H1 (cell line): Measurements from ENCODE around the gene RPL39L. TPM values are rescaled to one million over a fixed set of nuclear protein-coding genes. Genes with fewer than 3 reads are reported as not detected.

Experiments used
- CTCF ChIA-PET: fragments of 300-600 bp; sonication (Branson Sonifier 250); formaldehyde crosslinking; loops from one replicate; lab custom pipeline; 2021; ENCODE audit not compliant: partially characterized antibody; lab: Charles Lee
- POLR2A ChIA-PET: fragments of 300-600 bp; sonication (Branson Sonifier 250); formaldehyde crosslinking; loops from one replicate; lab custom pipeline; 2021; ENCODE audit warnings: inconsistent platforms; ENCODE audit not compliant: partially characterized antibody; lab: Charles Lee
- DNase-seq, 2 experiments: peaks; one replicate each; pipeline versions ENCODE4 v3.0.0 to v3.0.0-alpha.2; 2010 to 2022; ENCODE audit warnings: low spot score in 2 of 2, low read depth in 1 of 2, mixed read lengths in 1 of 2
- FAIRE-seq: peaks from 2 replicates; lab custom pipeline; 2011; peaks lifted over from hg19 to GRCh38; lab: Jason Lieb, UNC
- H2AFZ ChIP-seq: 2 replicates; pipeline ENCODE4 v1.8.1; 2012; ENCODE audit warnings: low read length, inconsistent platforms
- H2AK5ac ChIP-seq: 2 replicates; pipeline ENCODE4 v1.6.1; 2013; ENCODE audit warnings: low read depth, low read length
- H2BK120ac ChIP-seq: replicated peaks from 2 replicates; pipeline ENCODE3; 2013; ENCODE audit warnings: low read depth, low read length, inconsistent platforms
- H2BK12ac ChIP-seq: 2 replicates; pipeline ENCODE4 v1.6.1; 2013; ENCODE audit warnings: low read depth, low read length
- H2BK15ac ChIP-seq: 2 replicates; pipeline ENCODE4 v1.6.1; 2013; ENCODE audit warnings: low read length
- H2BK20ac ChIP-seq: 2 replicates; pipeline ENCODE4 v1.6.1; 2013; ENCODE audit warnings: low read length
- H2BK5ac ChIP-seq: 2 replicates; pipeline ENCODE4 v1.6.1; 2013; ENCODE audit warnings: low read depth, low read length
- H3K14ac ChIP-seq: 2 replicates; pipeline ENCODE4 v1.6.1; 2013; ENCODE audit warnings: inconsistent platforms; ENCODE audit not compliant: insufficient read length
- H3K18ac ChIP-seq: 2 replicates; pipeline ENCODE4 v1.6.1; 2013; ENCODE audit warnings: low read length; ENCODE audit errors: extremely low read depth
- H3K23ac ChIP-seq: 2 replicates; pipeline ENCODE4 v1.6.1; 2013; ENCODE audit warnings: inconsistent platforms; ENCODE audit not compliant: insufficient read length
- H3K23me2 ChIP-seq: 2 replicates; pipeline ENCODE4 v1.6.1; 2013; ENCODE audit warnings: low read depth, low read length
- H3K27ac ChIP-seq: 2 replicates; pipeline ENCODE4 v1.6.1; 2011; ENCODE audit warnings: low read depth, low read length, inconsistent platforms
- H3K27me3 ChIP-seq, 4 experiments: replicated peaks in 1 of 4; 1 replicate in 1 of 4; 2 replicates in 3 of 4; pipeline versions ENCODE4 v1.6.1 to v1.8.1; 2011 to 2013; ENCODE audit warnings: low read length in 3 of 4, mild to moderate bottlenecking in 3 of 4, inconsistent platforms in 2 of 4, mixed read lengths in 2 of 4, moderate library complexity in 1 of 4; ENCODE audit not compliant: control insufficient read depth in 3 of 4, insufficient read depth in 3 of 4; ENCODE audit errors: extremely low read depth in 1 of 4
- H3K36me3 ChIP-seq, 4 experiments: 2 replicates each; pipeline versions ENCODE4 v1.6.1 to v1.8.1; 2011 to 2013; ENCODE audit warnings: mild to moderate bottlenecking in 4 of 4, low read length in 3 of 4, moderate library complexity in 2 of 4, control low read depth in 1 of 4, inconsistent platforms in 1 of 4; ENCODE audit not compliant: insufficient read depth in 4 of 4, control insufficient read depth in 2 of 4
- H3K4ac ChIP-seq: replicated peaks from 2 replicates; pipeline ENCODE3; 2013; ENCODE audit warnings: low read length, low read depth, mixed read lengths, inconsistent platforms; ENCODE audit not compliant: insufficient read length
- H3K4me1 ChIP-seq, 4 experiments: replicated peaks in 1 of 4; 1 replicate in 1 of 4; 2 replicates in 3 of 4; pipeline versions ENCODE4 v1.6.1 to v1.8.1; 2011 to 2013; ENCODE audit warnings: low read length in 3 of 4, inconsistent platforms in 2 of 4, mixed read lengths in 1 of 4; ENCODE audit not compliant: insufficient read depth in 4 of 4, control insufficient read depth in 3 of 4
- H3K4me2 ChIP-seq, 2 experiments: 2 replicates each; pipeline versions ENCODE4 v1.6.1 to v1.8.1; 2011 to 2013; ENCODE audit warnings: low read depth in 2 of 2, low read length in 2 of 2, control low read depth in 1 of 2, inconsistent platforms in 1 of 2, mild to moderate bottlenecking in 1 of 2; ENCODE audit not compliant: insufficient read depth in 1 of 2
- H3K4me3 ChIP-seq, 4 experiments: fragments of 200-600, 300-600 bp in 1 of 4; sonication (generic), shearing (Covaris generic), sonication (Bioruptor Twin) in 1 of 4; 2 replicates each; pipeline versions ENCODE4 v1.5.1 to v1.8.1; 2011 to 2016; ENCODE audit warnings: low read length in 4 of 4, low read depth in 3 of 4, control low read depth in 2 of 4, inconsistent platforms in 2 of 4, mild to moderate bottlenecking in 2 of 4, mixed read lengths in 1 of 4, moderate library complexity in 1 of 4; ENCODE audit not compliant: insufficient read depth in 2 of 4; ENCODE audit errors: extremely low read depth in 1 of 4
- H3K56ac ChIP-seq: replicated peaks from 2 replicates; pipeline ENCODE3; 2013; ENCODE audit warnings: low read depth, mild to moderate bottlenecking, mixed read lengths, low read length, inconsistent platforms; ENCODE audit not compliant: insufficient read length
- H3K79me1 ChIP-seq: 2 replicates; pipeline ENCODE4 v1.6.1; 2013; ENCODE audit warnings: low read depth, low read length, control low read depth
- H3K79me2 ChIP-seq, 2 experiments: 2 replicates each; pipeline versions ENCODE4 v1.6.1 to v1.8.1; 2012 to 2013; ENCODE audit warnings: low read length in 2 of 2, mild to moderate bottlenecking in 2 of 2, inconsistent platforms in 1 of 2; ENCODE audit not compliant: insufficient read depth in 2 of 2, control insufficient read depth in 1 of 2
- H3K9ac ChIP-seq, 4 experiments: replicated peaks in 1 of 4; 1 replicate in 1 of 4; 2 replicates in 3 of 4; pipeline versions ENCODE4 v1.6.1 to v1.8.1; 2011 to 2013; ENCODE audit warnings: low read depth in 3 of 4, low read length in 3 of 4, control low read depth in 2 of 4, mild to moderate bottlenecking in 2 of 4, moderate library complexity in 2 of 4, inconsistent platforms in 1 of 4; ENCODE audit errors: extremely low read depth in 1 of 4
- H3K9me3 ChIP-seq, 2 experiments: 2 replicates each; pipeline versions ENCODE4 v1.6.1 to v1.8.1; 2012 to 2013; ENCODE audit warnings: mild to moderate bottlenecking in 2 of 2, moderate library complexity in 2 of 2, control low read depth in 1 of 2, inconsistent platforms in 1 of 2, low read depth in 1 of 2, low read length in 1 of 2, mixed read lengths in 1 of 2; ENCODE audit not compliant: insufficient read depth in 2 of 2
- H4K20me1 ChIP-seq, 2 experiments: replicated peaks in 1 of 2; 2 replicates each; pipeline versions ENCODE3 to v1.8.1; 2011 to 2013; ENCODE audit warnings: inconsistent platforms in 2 of 2, low read length in 2 of 2, mild to moderate bottlenecking in 1 of 2; ENCODE audit not compliant: insufficient read depth in 2 of 2, control insufficient read depth in 1 of 2
- H4K5ac ChIP-seq: 2 replicates; pipeline ENCODE4 v1.6.1; 2013; ENCODE audit warnings: low read length, low read depth, mixed read lengths, inconsistent platforms; ENCODE audit not compliant: insufficient read length
- H4K8ac ChIP-seq: 2 replicates; pipeline ENCODE4 v1.8.0; 2013; ENCODE audit warnings: mild to moderate bottlenecking, moderate library complexity, low read length, inconsistent platforms; ENCODE audit not compliant: insufficient read depth; ENCODE audit errors: extremely low read depth
- H4K91ac ChIP-seq: replicated peaks from 2 replicates; pipeline ENCODE3; 2013; ENCODE audit warnings: low read length, mixed read lengths, inconsistent platforms; ENCODE audit not compliant: insufficient read length
- ASH2L ChIP-seq: fragments of 200-600, 300-600 bp; sonication (generic); IDR thresholded peaks from one replicate; pipeline ENCODE4 v1.7.1; 2017; ENCODE audit warnings: low read length
- CBX5 ChIP-seq: fragments of 300-800, 300-1000 bp; sonication (generic); IDR thresholded peaks from 2 replicates; pipeline ENCODE4 v1.7.1; 2016; ENCODE audit warnings: antibody characterized with exemption, low read length, low read depth
- CBX8 ChIP-seq: fragments of 300-800, 300-1000 bp; sonication (generic); IDR thresholded peaks from 2 replicates; pipeline ENCODE4 v1.7.1; 2016; ENCODE audit warnings: low read depth, low read length, borderline replicate concordance
- E2F6 ChIP-seq: IDR thresholded peaks from 2 replicates; pipeline ENCODE4 v1.6.1; 2012; ENCODE audit warnings: inconsistent platforms
- EZH2 ChIP-seq: fragments of 200-600 bp; sonication (generic); IDR thresholded peaks from 2 replicates; pipeline ENCODE4 v1.7.1; 2012; ENCODE audit warnings: low read depth, mild to moderate bottlenecking, moderate library complexity, low read length, inconsistent platforms; ENCODE audit not compliant: severe bottlenecking
- JUN ChIP-seq: IDR thresholded peaks from 2 replicates; pipeline ENCODE4 v1.6.1; 2011; ENCODE audit warnings: low read depth, mild to moderate bottlenecking, improper control_type of control experiment, low read length
- KDM4A ChIP-seq: IDR thresholded peaks from one replicate; pipeline ENCODE4 v1.7.1; 2012; ENCODE audit warnings: low read depth, mild to moderate bottlenecking, moderate library complexity, low read length, inconsistent platforms; ENCODE audit not compliant: severe bottlenecking
- RAD21 ChIP-seq, 2 experiments: IDR thresholded peaks in 1 of 2; conservative IDR thresholded peaks in 1 of 2; 2 replicates each; pipeline ENCODE4 v1.6.1; 2011; ENCODE audit warnings: low read depth in 2 of 2, low read length in 2 of 2, improper control_type of control experiment in 1 of 2, inconsistent platforms in 1 of 2, mild to moderate bottlenecking in 1 of 2, moderate library complexity in 1 of 2
- RBBP5 ChIP-seq: IDR thresholded peaks from 2 replicates; pipeline ENCODE4 v1.7.1; 2012; ENCODE audit warnings: low read depth, mild to moderate bottlenecking, inconsistent platforms, low read length, moderate library complexity, borderline replicate concordance
- TEAD4 ChIP-seq: IDR thresholded peaks from 2 replicates; pipeline ENCODE4 v1.6.1; 2012; ENCODE audit warnings: low read depth, low read length, inconsistent platforms, mixed read lengths
- WGBS, 2 experiments: shearing (Covaris generic) in 1 of 2; methylation state at CpG; one replicate each; pipeline versions ENCODE4 v1.1.6 to v1.1.7; 2013 to 2015; ENCODE audit warnings: low lambda C conversion rate in 2 of 2, mixed read lengths in 2 of 2, inconsistent platforms in 1 of 2, low coverage in 1 of 2, missing lambda C conversion rate in 1 of 2; ENCODE audit not compliant: insufficient replicate concordance in 2 of 2, insufficient coverage in 1 of 2, insufficient read length in 1 of 2; ENCODE audit errors: extremely low coverage in 1 of 2, missing lambda C conversion rate in 1 of 2; 5-methylcytosine and 5-hydroxymethylcytosine counted together
- polyA plus RNA-seq, 7 experiments: library from polyadenylated mRNA; depleted of rRNA in 3 of 7; stranded (reverse) in 5 of 7; unstranded in 2 of 7; fragments of >200 nt in 5 of 7; fragments of 200-250 nt in 2 of 7; gene quantifications; 1 replicate in 5 of 7; 2 replicates in 1 of 7; 4 replicates in 1 of 7; pipeline versions ENCODE4 v1.2.1 to v1.2.3, GENCODE V29; 2011 to 2013; ENCODE audit warnings: missing spikeins in 2 of 7, mixed read lengths in 2 of 7
- total RNA-seq: library from RNA; stranded (reverse); fragmentation: NEBNext Ultra II Directional; extraction: Animal tissue kit (Norgen Biotek cat#: 25700); gene quantifications from 2 replicates; pipeline ENCODE4 v1.2.1, GENCODE V29; 2021

Gene RPL39L
- total and polyA plus RNA-seq, 2 of the 8 experiments (the other 6 are each of a cell fraction or from before 2014, with no cell fraction given), result 51.8 to 67.7 TPM

- no peak overlapping the region for H2BK120ac ChIP-seq
- no peaks in the 10 kb centered on the region for H3K27me3 ChIP-seq
- no peak overlapping the region for H3K56ac ChIP-seq
- POLR2A ChIA-PET, result no interaction called here
- no peak overlapping the region for H4K8ac ChIP-seq
- no peak overlapping the region for H2AK5ac ChIP-seq
- no peak overlapping the region for H2BK15ac ChIP-seq
- H3K79me1 ChIP-seq, result no peaks in the 10 kb centered on the region
- no peak overlapping the region for H2AFZ ChIP-seq
- H3K79me2 ChIP-seq, result no peaks in the 10 kb centered on the region; a peak in 1 of 4 replicates
- no peaks in the 10 kb centered on the region for H3K9me3 ChIP-seq
- H2BK20ac ChIP-seq, result no peak overlapping the region
- H2BK12ac ChIP-seq, result no peak overlapping the region
- H3K23ac ChIP-seq, result no peak overlapping the region
- H4K5ac ChIP-seq, result no peak overlapping the region
- no peaks in the 10 kb centered on the region; the same call in 1 of the 2 replicates for H3K23me2 ChIP-seq
- H4K20me1 ChIP-seq, result no peaks in the 10 kb centered on the region
- no peak for DNase-seq
- CTCF ChIA-PET, result interaction anchor here (0.8 to 3.8 kb wide), 9 partner anchors 7 to 281 kb away, joined by 3 to 35 read pairs (median 4); partner anchors contain the start of gene RPL39L
- H4K91ac ChIP-seq, result no peak overlapping the region
- no peak overlapping the region for H3K18ac ChIP-seq
- no peak overlapping the region for H3K27ac ChIP-seq
- 70% methylated on average over 1 of the region's 1 CpG; no CpG with 5 or more reads in 1 of the 2 experiments for WGBS, 2 experiments
- FAIRE-seq, result no peak
- H3K4me2 ChIP-seq, result no peak overlapping the region
- no peak overlapping the region for H3K4me3 ChIP-seq
- H3K4me1 ChIP-seq, result peaks cover 0 to 7% (median 1%) of the 10 kb centered on the region in 4 experiments; a peak in 3 of 7 replicates
- no peak overlapping the region for H3K14ac ChIP-seq
- no peak overlapping the region for H3K4ac ChIP-seq
- H2BK5ac ChIP-seq, result no peak overlapping the region
- no peaks in the 10 kb centered on the region for H3K36me3 ChIP-seq
- H3K9ac ChIP-seq, result no peak overlapping the region
- no peak for TF ChIP-seq RAD21 (IDR thresholded peaks at IDR 0.05 in 1 of 2, conservative IDR thresholded peaks at IDR 0.05 in 1 of 2; ENCODE audit: low read depth in 2 of 2, low read length in 2 of 2)
- no peak for TF ChIP-seq JUN
- no peak for TF ChIP-seq E2F6
- no peak for TF ChIP-seq CBX5
- no peak for TF ChIP-seq ASH2L
- TF ChIP-seq EZH2, result no peak
- TF ChIP-seq TEAD4, result no peak
- no peak for TF ChIP-seq CBX8
- no peak for TF ChIP-seq KDM4A
- TF ChIP-seq RBBP5, result no peak
These were observed 37.1 kb downstream of the RPL39L start for GRCh38 chr3:187102073-187102634.
